CD4-positive, alpha-beta memory T cell (primary cell): ENCODE data around the gene C16orf86. TPM values are rescaled to one million over a fixed set of nuclear protein-coding genes. Genes with fewer than 3 reads are reported as not detected.
A peak's percentile ranks its signal among the peaks of the same experiment; 100 is the strongest.

Source experiments
- CTCF ChIA-PET: fragments of 350-600 bp; sonication (Branson Sonifier 250); formaldehyde crosslinking; loops from one replicate; lab custom pipeline; 2021; ENCODE audit warnings: inconsistent platforms; ENCODE audit not compliant: partially characterized antibody; lab: Charles Lee
- POLR2A ChIA-PET: fragments of 350-600 bp; sonication (Branson Sonifier 250); formaldehyde crosslinking; loops from one replicate; lab custom pipeline; 2021; ENCODE audit not compliant: partially characterized antibody; lab: Charles Lee
- DNase-seq, 5 donors: peaks; one replicate each; pipeline versions ENCODE4 v3.0.0 to v3.0.0-alpha.2; 2020 to 2022; ENCODE audit warnings: mixed read lengths in 1 of 5
- H3K27ac ChIP-seq: one replicate; pipeline ENCODE4 v1.7.0; 2013; ENCODE audit warnings: low read depth, low read length
- H3K27me3 ChIP-seq: 2 replicates; pipeline ENCODE4 v1.7.0; 2013; ENCODE audit warnings: mild to moderate bottlenecking, low read length, moderate library complexity; ENCODE audit not compliant: insufficient read depth
- H3K36me3 ChIP-seq: 2 replicates; pipeline ENCODE4 v1.7.0; 2013; ENCODE audit warnings: mild to moderate bottlenecking, low read length, moderate library complexity; ENCODE audit not compliant: insufficient read depth
- H3K4me1 ChIP-seq: 2 replicates; pipeline ENCODE4 v1.7.0; 2013; ENCODE audit warnings: mild to moderate bottlenecking, low read length, moderate library complexity; ENCODE audit not compliant: insufficient read depth
- H3K4me3 ChIP-seq, 2 donors: one replicate each; pipeline ENCODE4 v1.7.0; 2013; ENCODE audit warnings: low read length in 2 of 2, mild to moderate bottlenecking in 1 of 2
- H3K9me3 ChIP-seq, 2 donors: one replicate each; pipeline ENCODE4 v1.7.0; 2013; ENCODE audit warnings: low read length in 2 of 2, control low read depth in 1 of 2; ENCODE audit not compliant: control insufficient read depth in 1 of 2
- H3K27ac Mint-ChIP-seq, 7 donors: one replicate each; pipeline ENCODE4 v1.8.0; 2020 to 2021; ENCODE audit warnings: mixed read lengths in 7 of 7, mild to moderate bottlenecking in 6 of 7, inconsistent platforms in 3 of 7, moderate library complexity in 3 of 7
- H3K27me3 Mint-ChIP-seq, 2 donors: one replicate each; pipeline ENCODE4 v1.8.0; 2020 to 2021; ENCODE audit warnings: mixed read lengths in 2 of 2
- H3K36me3 Mint-ChIP-seq, 2 donors: one replicate each; pipeline ENCODE4 v1.8.0; 2020 to 2021; ENCODE audit warnings: mixed read lengths in 2 of 2, inconsistent platforms in 1 of 2, mild to moderate bottlenecking in 1 of 2
- H3K4me1 Mint-ChIP-seq, 4 donors: one replicate each; pipeline ENCODE4 v1.8.0; 2020 to 2021; ENCODE audit warnings: mixed read lengths in 4 of 4, mild to moderate bottlenecking in 1 of 4
- H3K4me3 Mint-ChIP-seq, 8 donors: one replicate each; pipeline ENCODE4 v1.8.0; 2020 to 2021; ENCODE audit warnings: mixed read lengths in 8 of 8, mild to moderate bottlenecking in 7 of 8, moderate library complexity in 6 of 8, inconsistent platforms in 3 of 8
- H3K9me3 Mint-ChIP-seq, 8 donors: one replicate each; pipeline ENCODE4 v1.8.0; 2020 to 2021; ENCODE audit warnings: mixed read lengths in 8 of 8, mild to moderate bottlenecking in 5 of 8, inconsistent platforms in 3 of 8, moderate library complexity in 1 of 8
- intact Hi-C: fragments of 100-400 bp; cut with micrococcal nuclease; formaldehyde crosslinking; loops from one replicate; pipeline ENCODE4 v1.15.1; 2023
- polyA plus RNA-seq, 2 donors: library from polyadenylated mRNA; unstranded; fragments of 300-500 nt; fragmentation: Illumina TruSeq; gene quantifications; one replicate each; pipeline ENCODE4 v1.2.3, GENCODE V29; 2021
- total RNA-seq, 2 experiments: library from RNA; stranded (reverse); gene quantifications; one replicate each; pipeline ENCODE4 v1.2.3, GENCODE V29; 2021

Gene C16orf86
- total RNA-seq (1 to 10 TPM; 2.9 to 3.6 TPM), polyA plus RNA-seq (1 to 10 TPM; 4.1 TPM)

DNA sequence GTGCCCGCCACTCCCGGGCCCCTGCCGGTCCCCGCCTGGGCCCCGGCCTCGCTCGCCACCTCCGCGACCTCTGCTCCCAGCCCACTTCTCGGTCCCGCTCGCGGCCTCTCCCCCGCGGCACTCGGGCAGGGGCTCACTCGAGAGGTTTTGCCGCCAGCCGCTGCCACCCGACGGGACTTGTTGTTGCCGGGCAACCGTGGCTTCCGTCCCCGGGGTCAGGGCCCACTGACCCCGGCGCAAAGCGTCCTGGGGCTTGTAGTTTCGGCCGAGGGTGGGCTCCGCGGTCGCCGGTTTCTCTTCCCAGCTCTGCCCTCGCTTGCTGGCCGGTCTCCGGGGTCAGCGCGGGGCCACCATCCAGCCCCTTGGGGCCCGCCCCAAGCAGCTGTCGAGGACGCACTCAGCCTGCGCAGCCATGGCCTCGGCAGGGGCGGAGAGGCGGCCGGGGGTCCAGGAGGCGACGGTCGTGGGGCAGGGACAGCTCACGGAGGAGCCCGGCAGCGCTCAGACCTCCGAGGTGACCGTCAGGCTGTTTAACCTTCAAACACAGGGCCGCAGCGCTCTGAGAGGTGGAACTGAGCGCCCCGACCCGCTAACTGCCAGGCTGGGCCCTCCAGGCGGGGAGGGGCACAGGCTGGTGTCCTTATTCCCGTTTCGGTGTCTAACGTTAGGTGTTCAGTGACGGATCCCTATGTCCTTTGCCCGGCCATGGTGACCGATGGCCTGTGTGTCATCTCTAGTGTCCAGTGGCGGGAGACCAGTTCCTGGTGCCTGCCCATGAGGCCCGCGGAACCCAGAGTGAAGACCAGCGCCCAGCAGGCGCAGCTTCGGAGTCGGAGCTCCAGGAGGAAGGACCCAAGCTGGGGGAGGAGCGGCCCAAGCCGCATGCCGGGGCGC, at the start of gene C16orf86, which contains the start of gene ENKD1:
TSS of gene C16orf86 (plus strand) at position 256 of the 894 bp plus-strand sequence. CDS start at position 413, 157 bp downstream.
TSS of gene ENKD1 (minus strand) at position 192 of the 894 bp plus-strand sequence. CDS start 308 bp downstream, outside the sequence.
- POLR2A ChIA-PET, result interaction anchor here (0.8 to 6.9 kb wide), 17 partner anchors 9 to 185 kb away, joined by 3 to 55 read pairs (median 6); partner anchors contain the start of genes ATP6V0D1, CARMIL2, CTCF and GFOD2
- H3K9me3 Mint-ChIP-seq, result no peaks in the 10 kb centered on the region
- H3K4me3 ChIP-seq, result peak within 1 kb of the TSS; percentile 61 to 89
- peak; percentile 79 to 85 (median 80) for DNase-seq
- H3K27ac Mint-ChIP-seq, result peak within 1 kb of the TSS; percentile 64 to 81 (median 74)
- no peaks in the 10 kb centered on the region for H3K27me3 ChIP-seq
- H3K4me3 Mint-ChIP-seq, result peak within 1 kb of the TSS; percentile 76 to 92 (median 80)
- H3K27ac ChIP-seq, result peak within 1 kb of the TSS; percentile 64
- intact Hi-C loops, result loop anchor here (1.0 kb wide), 1 partner anchor 105 kb away; the partner anchor contains the start of gene CTCF
- H3K36me3 Mint-ChIP-seq, result peaks cover 0 to 1% of the 10 kb centered on the region in 2 donors
- no peaks in the 10 kb centered on the region for H3K36me3 ChIP-seq
- CTCF ChIA-PET, result interaction anchor here (0.6 to 10.4 kb wide), 17 partner anchors 8 to 567 kb away, joined by 3 to 143 read pairs (median 6); partner anchors contain the start of genes ACD, ATP6V0D1, CARMIL2 and GFOD2
- H3K27me3 Mint-ChIP-seq, result no peaks in the 10 kb centered on the region
- peaks cover 28% of the 10 kb centered on the region for H3K4me1 ChIP-seq
- peaks cover 5 to 45% (median 12%) of the 10 kb centered on the region in 4 donors for H3K4me1 Mint-ChIP-seq
- H3K9me3 ChIP-seq, result no peaks in the 10 kb centered on the region

GRCh38 chr16:67628216-67628615, 38.4 kb upstream of the C16orf86 start:
- Mint-ChIP-seq H3K4me1 (peaks cover 0 to 6% (median 0%) of the 10 kb centered on the region in 4 donors), H3K27me3 (no peaks in the 10 kb centered on the region), H3K9me3 (no peaks in the 10 kb centered on the region), H3K4me3 (no peak overlapping the region), H3K27ac (peak overlapping the region in 2 of 7 donors; percentile 17 to 62), H3K36me3 (peaks cover 48 to 64% of the 10 kb centered on the region in 2 donors)
- Histone ChIP-seq H3K9me3 (no peaks in the 10 kb centered on the region), H3K27ac (no peak overlapping the region), H3K4me3 (no peak overlapping the region), H3K36me3 (peaks cover 63% of the 10 kb centered on the region), H3K4me1 (no peaks in the 10 kb centered on the region), H3K27me3 (no peaks in the 10 kb centered on the region)
- DNase-seq, result no peak
- ChIA-PET POLR2A (interaction anchor here (0.8 to 1.4 kb wide), 2 partner anchors 56 to 81 kb away, joined by 3 to 5 read pairs; no protein-coding TSS in a partner anchor), CTCF (interaction anchor here (0.6 to 1.9 kb wide), 4 partner anchors 16 to 106 kb away, joined by 3 to 5 read pairs (median 4); partner anchors contain the start of gene CARMIL2)
- intact Hi-C loops, result no loop called here

DNA sequence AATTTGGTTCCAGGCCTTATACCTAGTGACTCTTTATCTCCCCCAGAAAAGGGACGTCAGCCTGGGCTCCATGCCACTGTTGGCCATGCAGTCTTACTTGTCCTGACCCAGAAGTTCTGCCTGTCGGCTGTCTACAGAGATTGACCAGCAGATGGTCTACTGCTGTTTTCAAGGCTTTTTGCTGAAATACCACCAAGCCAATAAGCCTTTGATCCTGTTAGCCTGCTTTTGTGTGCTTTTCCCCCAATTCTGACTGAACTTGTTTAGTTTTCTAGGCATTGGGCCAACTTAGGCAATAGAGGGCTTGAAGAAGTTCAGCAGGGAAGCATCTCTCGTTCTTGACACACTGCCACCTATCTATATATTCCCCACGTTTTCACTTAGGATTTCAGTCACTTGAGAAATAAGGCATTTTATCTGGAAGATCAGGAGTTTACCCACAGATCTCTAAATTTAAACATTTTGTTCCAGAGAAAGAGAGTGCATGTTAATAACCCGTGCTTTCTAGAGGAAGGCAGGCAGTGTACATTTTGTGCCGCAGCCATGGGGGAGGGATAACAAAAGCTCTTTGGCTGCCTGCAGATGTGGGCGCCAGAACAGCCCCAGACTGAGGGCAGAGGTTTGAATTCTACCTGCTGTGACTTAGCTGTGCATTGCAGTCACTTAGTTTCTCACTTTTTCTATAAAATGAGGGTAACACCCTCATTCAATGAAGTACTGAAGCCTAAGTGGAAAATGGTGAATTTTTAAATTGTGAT, 34.0 kb upstream of the C16orf86 start:
- CTCF ChIA-PET, result interaction anchor here (0.7 to 3.6 kb wide), 4 partner anchors 11 to 111 kb away, joined by 3 to 16 read pairs (median 12); partner anchors contain the start of genes CARMIL2 and CTCF
- H3K27me3 ChIP-seq, result no peaks in the 10 kb centered on the region
- intact Hi-C loops, result no loop called here
- H3K27ac ChIP-seq, result no peak overlapping the region
- Mint-ChIP-seq H3K36me3 (peaks cover 40 to 61% of the 10 kb centered on the region in 2 donors), H3K27me3 (no peaks in the 10 kb centered on the region), H3K9me3 (no peaks in the 10 kb centered on the region), H3K4me1 (peaks cover 0 to 5% (median 0%) of the 10 kb centered on the region in 4 donors), H3K4me3 (no peak overlapping the region), H3K27ac (peak overlapping the region in 2 of 7 donors; percentile 80 to 86)
- H3K4me1 ChIP-seq, result no peaks in the 10 kb centered on the region
- POLR2A ChIA-PET, result interaction anchor here (1.5 to 2.3 kb wide), 2 partner anchors 12 to 85 kb away, joined by 6 to 9 read pairs; partner anchors contain the start of gene CARMIL2
- no peaks in the 10 kb centered on the region for H3K9me3 ChIP-seq
- no peak for DNase-seq
- H3K36me3 ChIP-seq, result peaks cover 50% of the 10 kb centered on the region
- no peak overlapping the region for H3K4me3 ChIP-seq

- intact Hi-C loops, result no loop called here
- DNase-seq, result no peak
Measured at GRCh38 chr16:67636713-67637112, 29.9 kb upstream of the C16orf86 start.

DNA sequence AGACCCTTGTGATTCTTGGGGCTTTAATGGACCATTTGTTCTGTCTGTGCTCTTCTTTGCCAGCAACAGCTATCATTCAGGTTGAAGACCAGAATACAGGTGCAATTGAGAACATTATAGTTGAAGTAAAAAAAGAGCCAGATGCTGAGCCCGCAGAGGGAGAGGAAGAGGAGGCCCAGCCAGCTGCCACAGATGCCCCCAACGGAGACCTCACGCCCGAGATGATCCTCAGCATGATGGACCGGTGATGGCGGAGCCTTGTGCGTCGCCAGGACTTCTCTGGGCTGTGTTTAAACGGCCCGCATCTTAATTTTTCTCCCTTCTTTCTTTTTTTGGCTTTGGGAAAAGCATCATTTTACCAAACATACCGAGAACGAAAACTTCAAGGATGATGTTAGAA, 29.0 kb upstream of the C16orf86 start:
- Mint-ChIP-seq H3K4me3 (no peak overlapping the region), H3K36me3 (peaks cover 32 to 39% of the 10 kb centered on the region in 2 donors), H3K27ac (no peak overlapping the region), H3K27me3 (no peaks in the 10 kb centered on the region), H3K4me1 (no peaks in the 10 kb centered on the region), H3K9me3 (no peaks in the 10 kb centered on the region)
- intact Hi-C loops, result no loop called here
- no peak for DNase-seq
- Histone ChIP-seq H3K36me3 (peaks cover 34% of the 10 kb centered on the region), H3K9me3 (no peaks in the 10 kb centered on the region), H3K4me1 (no peaks in the 10 kb centered on the region), H3K4me3 (no peak overlapping the region), H3K27me3 (no peaks in the 10 kb centered on the region), H3K27ac (no peak overlapping the region)
- CTCF ChIA-PET, result interaction anchor here (3.1 kb wide), 1 partner anchor 117 kb away, joined by 14 read pairs; no protein-coding TSS in a partner anchor
- POLR2A ChIA-PET, result interaction anchor here (1.2 kb wide), 1 partner anchor 90 kb away, joined by 5 read pairs; no protein-coding TSS in a partner anchor

More at GRCh38 chr16:67636713-67637112, 29.9 kb upstream of the C16orf86 start:
- Histone ChIP-seq H3K4me1 (no peaks in the 10 kb centered on the region), H3K36me3 (peaks cover 42% of the 10 kb centered on the region), H3K9me3 (no peaks in the 10 kb centered on the region), H3K27me3 (no peaks in the 10 kb centered on the region), H3K4me3 (no peak overlapping the region), H3K27ac (no peak overlapping the region)
- ChIA-PET POLR2A (no interaction called here), CTCF (no interaction called here)
- H3K9me3 Mint-ChIP-seq, result no peaks in the 10 kb centered on the region
- H3K27me3 Mint-ChIP-seq, result no peaks in the 10 kb centered on the region
- peaks cover 0 to 1% (median 0%) of the 10 kb centered on the region in 4 donors for H3K4me1 Mint-ChIP-seq
- no peak overlapping the region for H3K4me3 Mint-ChIP-seq
- H3K36me3 Mint-ChIP-seq, result peaks cover 39 to 46% of the 10 kb centered on the region in 2 donors
- peak overlapping the region in 2 of 7 donors; percentile 12 to 64 for H3K27ac Mint-ChIP-seq

GRCh38 chr16:67641779-67642708, 24.6 kb upstream of the C16orf86 start:
- Histone ChIP-seq H3K36me3 (peaks cover 31% of the 10 kb centered on the region), H3K27ac (no peak overlapping the region), H3K4me3 (no peak overlapping the region), H3K9me3 (no peaks in the 10 kb centered on the region), H3K4me1 (peaks cover 30% of the 10 kb centered on the region), H3K27me3 (no peaks in the 10 kb centered on the region)
- Mint-ChIP-seq H3K9me3 (no peaks in the 10 kb centered on the region), H3K27ac (peak overlapping the region in 1 of 7 donors; percentile 13), H3K4me1 (peaks cover 2 to 28% (median 11%) of the 10 kb centered on the region in 4 donors), H3K36me3 (peaks cover 18% of the 10 kb centered on the region in 2 donors), H3K4me3 (no peak overlapping the region), H3K27me3 (no peaks in the 10 kb centered on the region)
- ChIA-PET CTCF (interaction anchor here (0.5 to 15.0 kb wide), 9 partner anchors 8 to 128 kb away, joined by 3 to 329 read pairs (median 16); partner anchors contain the start of gene CTCF), POLR2A (interaction anchor here (1.0 to 9.5 kb wide), 4 partner anchors 17 to 93 kb away, joined by 3 to 190 read pairs (median 94); partner anchors contain the start of genes ACD, CTCF and PARD6A)
- DNase-seq, result no peak
- intact Hi-C loops, result no loop called here
